ENCODE data around the gene SMIM33.
"Not testable (repeated sequence)": the region's sequence is repeated elsewhere in the genome, so short reads cannot be mapped to it uniquely, and the experiment has no call there.

SMIM33 gene

DNA sequence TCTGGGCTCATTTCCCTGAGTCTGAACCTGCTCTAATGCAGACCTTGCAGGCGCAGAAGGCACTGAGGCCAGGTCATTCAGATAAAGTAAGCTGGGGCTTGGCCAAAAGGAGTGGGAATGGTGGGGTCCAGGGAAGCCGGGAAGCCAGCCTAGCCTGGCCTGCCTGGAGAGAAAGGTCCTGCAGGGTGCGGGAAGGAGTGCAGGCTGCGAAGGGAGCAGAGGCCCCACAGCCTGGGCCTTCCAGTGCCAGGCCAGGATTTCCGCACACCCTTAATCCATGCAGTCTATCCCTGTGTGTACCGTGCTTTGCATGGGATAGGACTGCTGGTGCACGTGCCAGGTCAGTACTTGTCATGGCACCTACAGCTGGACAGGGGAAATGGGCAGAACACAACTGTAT is 15.4 kb downstream of the SMIM33 start:
- DNase-seq = no peak

DNA sequence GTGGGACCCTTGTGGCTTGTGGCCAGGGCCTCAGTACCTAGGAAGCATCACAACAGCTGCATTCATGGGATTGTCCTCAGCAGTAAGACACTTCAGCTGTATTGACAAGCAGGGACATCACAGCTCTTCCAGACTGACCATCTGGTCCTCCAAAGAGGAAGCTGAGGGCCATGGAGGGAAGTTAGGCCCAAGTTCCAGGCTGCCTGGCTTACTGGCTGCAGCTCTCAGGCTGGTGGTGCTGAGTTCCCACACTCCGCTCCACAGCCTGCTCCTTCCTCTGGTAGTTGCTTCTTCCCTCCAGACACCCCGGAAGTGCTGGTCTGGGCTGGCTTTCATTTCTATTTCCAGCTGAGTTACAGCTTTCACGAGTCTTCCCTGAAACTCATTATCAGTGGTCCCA is 17.5 kb downstream of the SMIM33 start:
- DNase-seq = peak; percentile 72 to 75

- no peak for DNase-seq
These were observed 21.9 kb downstream of the SMIM33 start for GRCh38 chr5:139492700-139493192.

- no peak for DNase-seq
These were observed 23.5 kb downstream of the SMIM33 start for GRCh38 chr5:139494256-139494655.

DNA sequence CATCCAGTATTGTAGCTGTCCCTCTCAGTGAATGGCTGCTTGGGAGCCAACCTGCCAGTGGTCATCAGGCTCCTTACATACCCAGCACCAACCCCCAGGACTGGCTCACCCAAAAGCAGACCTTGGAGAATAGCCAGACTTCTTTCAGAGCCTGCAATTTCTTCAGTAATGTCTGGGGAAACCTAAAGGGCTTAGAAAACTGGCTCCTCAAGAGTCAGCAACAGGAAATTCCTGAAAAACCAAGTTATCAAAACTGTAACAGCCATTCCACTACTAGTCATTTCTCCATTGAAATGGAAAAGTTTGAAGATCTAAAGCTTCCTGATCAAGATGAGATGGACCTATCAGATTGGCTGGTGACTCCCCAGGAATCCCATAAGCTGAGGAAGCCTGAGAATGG is 24.0 kb downstream of the SMIM33 start:
- no peak for DNase-seq

DNA sequence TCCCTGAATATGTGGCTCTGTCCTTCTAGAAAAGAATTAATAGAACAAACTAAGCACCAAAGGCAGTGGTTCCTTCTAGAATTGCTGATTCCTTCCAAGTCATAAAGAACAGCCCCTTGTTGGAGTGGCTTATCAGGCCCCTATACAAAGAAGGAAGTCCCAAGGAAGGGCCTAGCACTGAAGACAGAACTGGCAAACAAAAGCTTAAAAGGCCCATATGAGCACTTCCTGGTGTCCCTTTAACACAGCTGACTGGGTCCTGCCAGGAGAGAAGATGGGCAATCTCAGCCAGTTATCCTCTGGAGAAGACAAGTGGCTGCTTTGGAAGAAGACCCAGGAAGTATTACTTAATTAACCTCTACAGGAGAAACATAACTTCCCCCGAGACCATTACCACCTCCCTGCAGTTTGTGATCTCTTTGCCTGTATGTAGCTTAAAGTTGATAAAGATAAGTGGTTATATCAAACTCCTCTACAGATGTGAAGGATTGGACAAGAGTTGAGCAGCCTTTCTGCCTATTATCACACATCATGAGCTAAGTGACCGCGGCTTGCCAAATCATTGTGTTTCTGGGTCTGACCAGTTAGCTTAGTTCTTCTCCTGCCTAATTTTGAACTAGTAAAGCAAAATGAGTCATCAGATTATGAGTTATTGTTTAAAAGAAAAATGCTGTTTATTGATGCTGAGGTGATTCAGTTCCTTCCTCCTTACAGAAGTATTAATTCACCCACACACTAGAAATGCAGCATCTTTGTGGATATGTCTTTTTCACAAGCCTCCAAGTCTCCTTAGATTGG is 25.0 kb downstream of the SMIM33 start:
- peak; percentile 37 to 45 for DNase-seq

- peak; percentile 38 to 42 for DNase-seq
These were observed 30.6 kb downstream of the SMIM33 start for GRCh38 chr5:139501381-139501780.

GRCh38 chr5:139503036-139503817 is 32.4 kb downstream of the SMIM33 start:
- not testable (repeated sequence) for DNase-seq

- DNase-seq = not testable (repeated sequence)
These were observed 33.1 kb downstream of the SMIM33 start for GRCh38 chr5:139503879-139504278.

DNA sequence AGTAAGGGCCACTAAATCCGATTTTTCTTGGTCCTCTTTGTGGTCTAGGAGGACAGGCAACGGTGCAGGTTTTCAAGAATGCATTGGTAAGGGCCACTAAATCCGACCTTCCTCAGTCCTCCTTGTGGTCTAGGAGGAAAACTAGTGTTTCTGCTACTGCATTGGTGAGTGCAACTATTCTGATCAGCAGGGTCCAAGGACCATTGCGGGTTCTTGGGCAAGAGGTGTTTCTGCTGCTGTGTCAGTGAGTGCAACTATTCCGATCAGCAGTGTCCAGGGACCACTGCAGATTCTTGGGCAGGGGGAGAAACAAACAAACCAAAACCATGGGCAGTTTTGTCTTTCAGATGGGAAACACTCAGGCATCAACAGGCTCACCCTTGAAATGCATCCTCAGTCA is 33.9 kb downstream of the SMIM33 start:
- not testable (repeated sequence) for DNase-seq

GRCh38 chr5:139512786-139513390 is 42.1 kb downstream of the SMIM33 start:
- peak; percentile 19 to 22 for DNase-seq

- peak; percentile 78 to 88 for DNase-seq
These were observed 42.6 kb downstream of the SMIM33 start for GRCh38 chr5:139513434-139513833.

- DNase-seq = no peak
These were observed 43.2 kb downstream of the SMIM33 start for GRCh38 chr5:139513852-139514485.

GRCh38 chr5:139514486-139514856 is 43.7 kb downstream of the SMIM33 start:
- DNase-seq = no peak

- peak; percentile 68 to 95 for DNase-seq
These were observed 47.1 kb downstream of the SMIM33 start for GRCh38 chr5:139517683-139518564.

Measured in inflammatory macrophage treated with lipopolysaccharide for 1 hour (primary cell).